Liver (tissue), 9 donors: Measurements from ENCODE around the gene KLHL40. TPM values are rescaled to one million over a fixed set of nuclear protein-coding genes. Genes with fewer than 3 reads are reported as not detected.

ENCODE experiments used
- DNase-seq: peaks from one replicate; pipeline ENCODE4 v3.0.0-alpha.2; 2017; ENCODE audit warnings: low spot score
- H3K27ac ChIP-seq, 2 donors: one replicate each; pipeline ENCODE4 v1.7.0; 2013; ENCODE audit warnings: inconsistent platforms in 2 of 2, low read length in 2 of 2, control low read depth in 1 of 2, low read depth in 1 of 2, mild to moderate bottlenecking in 1 of 2
- H3K27me3 ChIP-seq, 4 donors: one replicate each; pipeline versions ENCODE4 v1.6.1 to v1.7.0; 2013; ENCODE audit warnings: low read length in 3 of 4, inconsistent platforms in 1 of 4, mild to moderate bottlenecking in 1 of 4, moderate library complexity in 1 of 4; ENCODE audit not compliant: control insufficient read depth in 4 of 4, insufficient read depth in 4 of 4
- H3K36me3 ChIP-seq, 4 donors: one replicate each; pipeline versions ENCODE4 v1.6.1 to v1.7.0; 2013; ENCODE audit warnings: low read length in 3 of 4, mild to moderate bottlenecking in 3 of 4, low read depth in 1 of 4, moderate library complexity in 1 of 4; ENCODE audit not compliant: control insufficient read depth in 4 of 4, insufficient read depth in 3 of 4
- H3K4me1 ChIP-seq, 4 donors: one replicate each; pipeline versions ENCODE4 v1.6.1 to v1.7.0; 2013; ENCODE audit warnings: low read length in 3 of 4, mild to moderate bottlenecking in 3 of 4, moderate library complexity in 1 of 4; ENCODE audit not compliant: control insufficient read depth in 4 of 4, insufficient read depth in 4 of 4
- H3K4me3 ChIP-seq, 3 donors: one replicate each; pipeline versions ENCODE4 v1.6.1 to v1.7.0; 2013; ENCODE audit warnings: low read length in 3 of 3, control low read depth in 1 of 3, low read depth in 1 of 3, mild to moderate bottlenecking in 1 of 3
- H3K9ac ChIP-seq, 2 donors: one replicate each; pipeline ENCODE4 v1.7.0; 2013; ENCODE audit warnings: low read length in 2 of 2, mild to moderate bottlenecking in 2 of 2, moderate library complexity in 2 of 2, control low read depth in 1 of 2, low read depth in 1 of 2
- H3K9me3 ChIP-seq, 4 donors: one replicate each; pipeline versions ENCODE4 v1.6.1 to v1.7.0; 2013; ENCODE audit warnings: low read length in 3 of 4; ENCODE audit not compliant: control insufficient read depth in 4 of 4
- ATF3 ChIP-seq: IDR thresholded peaks from 2 replicates; pipeline ENCODE4 v1.6.1; 2016; ENCODE audit warnings: antibody characterized with exemption
- CTCF ChIP-seq: fragments of 150-350 bp; IDR thresholded peaks from 2 replicates; pipeline ENCODE4 v1.5.1; 2017; ENCODE audit warnings: improper control_type of control experiment, low read depth, low read length; ENCODE audit not compliant: missing input control
- EGR1 ChIP-seq, 2 donors: IDR thresholded peaks; 2 replicates each; pipeline ENCODE4 v1.6.1; 2016 to 2018; ENCODE audit warnings: antibody characterized with exemption in 2 of 2, low read depth in 2 of 2
- FOXA1 ChIP-seq: IDR thresholded peaks from 2 replicates; pipeline ENCODE4 v1.6.1; 2016; ENCODE audit warnings: antibody characterized with exemption
- FOXA2 ChIP-seq: IDR thresholded peaks from 2 replicates; pipeline ENCODE4 v1.6.1; 2016; ENCODE audit warnings: antibody characterized with exemption
- GABPA ChIP-seq, 2 donors: IDR thresholded peaks in 1 of 2; conservative IDR thresholded peaks in 1 of 2; 2 replicates each; pipeline ENCODE4 v1.6.1; 2016; ENCODE audit warnings: antibody characterized with exemption in 2 of 2, mild to moderate bottlenecking in 1 of 2, moderate library complexity in 1 of 2
- HNF4A ChIP-seq, 2 donors: conservative IDR thresholded peaks; 2 replicates each; pipeline ENCODE4 v1.6.1; 2016; ENCODE audit warnings: antibody characterized with exemption in 2 of 2, mild to moderate bottlenecking in 2 of 2
- HNF4G ChIP-seq: IDR thresholded peaks from 2 replicates; pipeline ENCODE4 v1.6.1; 2016; ENCODE audit warnings: antibody characterized with exemption
- JUND ChIP-seq, 2 donors: IDR thresholded peaks; 2 replicates each; pipeline ENCODE4 v1.6.1; 2016; ENCODE audit warnings: antibody characterized with exemption in 2 of 2
- MAX ChIP-seq: IDR thresholded peaks from 2 replicates; pipeline ENCODE4 v1.6.1; 2016; ENCODE audit warnings: antibody characterized with exemption
- NR2F2 ChIP-seq: IDR thresholded peaks from 2 replicates; pipeline ENCODE4 v1.6.1; 2016; ENCODE audit warnings: antibody characterized with exemption
- RAD21 ChIP-seq, 2 donors: IDR thresholded peaks; 2 replicates each; pipeline ENCODE4 v1.6.1; 2016; ENCODE audit warnings: antibody characterized with exemption in 2 of 2, mild to moderate bottlenecking in 2 of 2
- REST ChIP-seq: IDR thresholded peaks from 2 replicates; pipeline ENCODE4 v1.6.1; 2016; ENCODE audit warnings: antibody characterized with exemption, mild to moderate bottlenecking
- RXRA ChIP-seq, 2 donors: IDR thresholded peaks; 2 replicates each; pipeline ENCODE4 v1.6.1; 2017 to 2018; ENCODE audit warnings: antibody characterized with exemption in 2 of 2, mild to moderate bottlenecking in 1 of 2
- SP1 ChIP-seq: IDR thresholded peaks from 2 replicates; pipeline ENCODE4 v1.6.1; 2018; ENCODE audit warnings: antibody characterized with exemption, mild to moderate bottlenecking
- TAF1 ChIP-seq: conservative IDR thresholded peaks from 2 replicates; pipeline ENCODE4 v1.6.1; 2016; ENCODE audit warnings: antibody characterized with exemption, mild to moderate bottlenecking
- YY1 ChIP-seq: IDR thresholded peaks from 2 replicates; pipeline ENCODE4 v1.6.1; 2016; ENCODE audit warnings: antibody characterized with exemption, mild to moderate bottlenecking
- ZBTB33 ChIP-seq: IDR thresholded peaks from 2 replicates; pipeline ENCODE4 v1.6.1; 2016; ENCODE audit warnings: antibody characterized with exemption
- WGBS: extraction: QIAGEN DNeasy Blood & Tissue Kit; methylation state at CpG from one replicate; pipeline ENCODE4 v1.1.7; 2013; 5-methylcytosine and 5-hydroxymethylcytosine counted together
- polyA plus RNA-seq, 2 donors: library from polyadenylated mRNA; stranded (reverse) in 1 of 2; unstranded in 1 of 2; fragments of 200-250 nt in 1 of 2; fragments of >200 nt in 1 of 2; fragmentation: Nextera tagmentation in 1 of 2; extraction: Ambion mirVana in 1 of 2; gene quantifications; one replicate each; pipeline versions ENCODE4 v1.2.1 to v1.2.3, GENCODE V29; 2013 to 2015
- total RNA-seq, 2 donors: library from RNA; depleted of rRNA; stranded (reverse); fragments of >200 nt; gene quantifications; one replicate each; pipeline ENCODE4 v1.2.3, GENCODE V29; 2014
- donor health status: healthy.
- donor health status: healthy.
- donor health status: healthy.
- donor health status: healthy.
- donor health status: healthy.

Gene KLHL40
- total and polyA plus RNA-seq, 4 donors: not detected

GRCh38 chr3:42708611-42709151 is 23.3 kb downstream of the KLHL40 start:
- Histone ChIP-seq H3K4me1 (no peaks in the 10 kb centered on the region), H3K36me3 (no peaks in the 10 kb centered on the region), H3K9me3 (no peaks in the 10 kb centered on the region), H3K4me3 (no peak overlapping the region), H3K27ac (no peak overlapping the region), H3K9ac (no peak overlapping the region), H3K27me3 (no peaks in the 10 kb centered on the region)
- no peak for DNase-seq
- TF ChIP-seq HNF4A (conservative IDR thresholded peaks at IDR 0.05): no peak
- TF ChIP-seq GABPA (IDR thresholded peaks at IDR 0.05 in 1 of 2, conservative IDR thresholded peaks at IDR 0.05 in 1 of 2): no peak
- no peak for TF ChIP-seq EGR1 (IDR thresholded peaks at IDR 0.05; ENCODE audit: low read depth in 2 of 2)
- TF ChIP-seq FOXA1: no peak
- no peak for TF ChIP-seq ATF3
- no peak for TF ChIP-seq YY1
- TF ChIP-seq RAD21 (IDR thresholded peaks at IDR 0.05): no peak
- TF ChIP-seq RXRA (IDR thresholded peaks at IDR 0.05): no peak
- no peak for TF ChIP-seq HNF4G
- no peak for TF ChIP-seq TAF1
- no peak for TF ChIP-seq REST
- no peak for TF ChIP-seq SP1
- no peak for TF ChIP-seq ZBTB33
- TF ChIP-seq FOXA2: no peak
- no peak for TF ChIP-seq MAX
- TF ChIP-seq CTCF: no peak
- TF ChIP-seq NR2F2: no peak
- TF ChIP-seq JUND (IDR thresholded peaks at IDR 0.05): no peak
- 95% methylated on average over 10 of the region's 10 CpGs for WGBS
